ENCODE data around the gene ELK3. TPM values are rescaled to one million over a fixed set of nuclear protein-coding genes. Genes with fewer than 3 reads are reported as not detected.

Gene ELK3
- total and polyA plus RNA-seq, 2 of the 13 experiments (the other 11 are each of a cell fraction or from before 2014, with no cell fraction given) = 2.9 to 3.2 TPM

DNA sequence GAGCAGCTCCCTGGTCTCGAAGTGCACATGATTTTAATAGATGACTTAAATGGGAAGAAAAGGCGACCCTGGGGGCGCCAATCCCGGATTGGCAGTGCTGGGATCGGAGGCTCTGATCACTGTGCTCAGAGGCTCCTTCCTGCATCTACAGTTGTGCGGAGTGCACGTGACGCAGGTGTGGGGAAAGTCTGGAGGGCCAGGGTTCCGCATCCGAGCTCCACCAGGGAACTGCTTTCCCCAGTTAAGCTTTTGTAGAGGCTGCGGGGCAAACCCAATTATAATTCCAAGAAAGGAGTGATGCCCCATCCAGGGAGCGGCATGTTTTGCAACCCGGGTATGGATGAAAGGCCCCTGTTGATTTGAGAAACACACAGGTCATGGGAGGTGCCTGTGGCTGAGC, 36.5 kb downstream of the ELK3 start:
- ATAC-seq = no peak
- no peaks in the 10 kb centered on the region for H4K20me1 ChIP-seq (ENCODE audit: insufficient read depth, low read length)
- no peak overlapping the region for H2AFZ ChIP-seq (ENCODE audit: low read length)
- in situ Hi-C loops (cut with HindIII; ENCODE audit: extremely low pct_ligation_motif_present, low pct_unique_long_range_greater_than_20kb) (no loop called here), intact Hi-C loops (cut with micrococcal nuclease; ENCODE audit: unreplicated experiment) (no loop called here)
- H3K4me2 ChIP-seq (ENCODE audit: low read depth, low read length) = no peak overlapping the region
- no peaks in the 10 kb centered on the region for H3K79me2 ChIP-seq (ENCODE audit: insufficient read depth, low read length)
- ChIA-PET CTCF (ENCODE audit: low intra/inter-chr PET ratio, low total read pairs) (no interaction called here), POLR2A (no interaction called here)
- H3K4me1 ChIP-seq (ENCODE audit: insufficient read depth, low read length) = peaks cover 14% of the 10 kb centered on the region
- H3K27me3 ChIP-seq (ENCODE audit: control insufficient read depth in 1 of 2, insufficient read depth in 2 of 2, low read length in 2 of 2) = no peaks in the 10 kb centered on the region
- FAIRE-seq = no peak
- 91% methylated on average over 13 of the region's 13 CpGs for WGBS (ENCODE audit: low lambda C conversion rate)
- no peak for TF ChIP-seq MEIS2 (CRISPR knock-in tag; IDR thresholded peaks at IDR 0.05)
- no peak for TF ChIP-seq TCF12 (IDR thresholded peaks at IDR 0.05)
- TF ChIP-seq TCF12 (CRISPR knock-in tag; IDR thresholded peaks at IDR 0.05) = no peak
- no peak for TF ChIP-seq AHR (CRISPR knock-in tag; IDR thresholded peaks at IDR 0.05)
- no peak overlapping the region for H3K9ac ChIP-seq (ENCODE audit: insufficient read depth, low read depth, low read length)
- no peak overlapping the region for H3K4me3 ChIP-seq (replicated peaks in 1 of 3; ENCODE audit: insufficient read depth in 1 of 3, low read depth in 2 of 3, low read length in 3 of 3)
- BruUV-seq (replicated peaks) = no TSS peak
- H3K9me3 ChIP-seq (ENCODE audit: low read length) = no peaks in the 10 kb centered on the region
- no peaks in the 10 kb centered on the region for H3K36me3 ChIP-seq (replicated peaks in 1 of 2; ENCODE audit: control insufficient read depth in 1 of 2, insufficient read depth in 2 of 2, low read length in 2 of 2)
- H3K27ac ChIP-seq (ENCODE audit: extremely low read length, insufficient read depth, low read length) = no peak overlapping the region
- no peak for DNase-seq (ENCODE audit: low spot score)

DNA sequence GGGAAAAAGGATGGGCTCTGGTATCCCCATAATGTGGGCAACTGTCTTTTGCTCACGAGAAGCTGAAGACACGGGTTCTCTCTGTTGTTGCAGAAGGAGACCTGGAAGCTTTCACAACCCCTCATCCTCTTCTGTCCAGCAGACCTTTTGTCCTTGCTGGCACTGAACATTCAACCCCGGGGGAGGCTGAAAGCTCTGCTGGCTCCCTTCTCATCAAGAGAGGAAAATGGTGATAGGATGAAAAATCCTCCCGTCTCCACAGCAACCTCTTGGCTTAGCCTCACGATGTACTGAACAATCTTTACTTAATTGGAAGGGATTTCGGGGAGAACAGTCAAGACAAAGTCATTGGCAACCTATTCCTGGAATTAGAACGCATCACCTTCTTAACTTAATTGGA, 39.0 kb downstream of the ELK3 start:
- Histone ChIP-seq H3K4me1 (ENCODE audit: insufficient read depth, low read length) (peaks cover 7% of the 10 kb centered on the region), H3K27me3 (ENCODE audit: control insufficient read depth in 1 of 2, insufficient read depth in 2 of 2, low read length in 2 of 2) (no peaks in the 10 kb centered on the region), H3K27ac (ENCODE audit: extremely low read length, insufficient read depth, low read length) (no peak overlapping the region), H3K79me2 (ENCODE audit: insufficient read depth, low read length) (no peaks in the 10 kb centered on the region), H3K9ac (ENCODE audit: insufficient read depth, low read depth, low read length) (no peak overlapping the region), H3K4me2 (ENCODE audit: low read depth, low read length) (no peak overlapping the region), H2AFZ (ENCODE audit: low read length) (no peak overlapping the region), H3K36me3 (replicated peaks in 1 of 2; ENCODE audit: control insufficient read depth in 1 of 2, insufficient read depth in 2 of 2, low read length in 2 of 2) (no peaks in the 10 kb centered on the region), H4K20me1 (ENCODE audit: insufficient read depth, low read length) (no peaks in the 10 kb centered on the region), H3K4me3 (replicated peaks in 1 of 3; ENCODE audit: insufficient read depth in 1 of 3, low read depth in 2 of 3, low read length in 3 of 3) (no peak overlapping the region), H3K9me3 (ENCODE audit: low read length) (no peaks in the 10 kb centered on the region)
- ATAC-seq (no peak), FAIRE-seq (no peak), DNase-seq (ENCODE audit: low spot score) (no peak)
- intact Hi-C loops (cut with micrococcal nuclease; ENCODE audit: unreplicated experiment) = no loop called here
- in situ Hi-C loops (cut with HindIII; ENCODE audit: extremely low pct_ligation_motif_present, low pct_unique_long_range_greater_than_20kb) = no loop called here
- WGBS (ENCODE audit: low lambda C conversion rate) = 87% methylated on average over 7 of the region's 7 CpGs
- ChIA-PET CTCF (ENCODE audit: low intra/inter-chr PET ratio, low total read pairs) (no interaction called here), POLR2A (no interaction called here)
- no TSS peak for BruUV-seq (replicated peaks)
- TF ChIP-seq TP53 (CRISPR knock-in tag; conservative IDR thresholded peaks at IDR 0.05) (no peak), ONECUT2 (CRISPR knock-in tag; IDR thresholded peaks at IDR 0.05) (no peak), BORCS8-MEF2B (CRISPR knock-in tag; IDR thresholded peaks at IDR 0.05) (no peak), ZNF143 (CRISPR knock-in tag; IDR thresholded peaks at IDR 0.05) (no peak), ZFP36 (IDR thresholded peaks at IDR 0.05; ENCODE audit: borderline replicate concordance, low read depth, low read length, partially characterized antibody) (no peak), NFE2 (CRISPR knock-in tag; IDR thresholded peaks at IDR 0.05) (no peak), YY1 (IDR thresholded peaks at IDR 0.05; ENCODE audit: insufficient read depth, insufficient replicate concordance, low read depth, low read length) (no peak), CEBPB (IDR thresholded peaks at IDR 0.05; ENCODE audit: borderline replicate concordance, low read depth, low read length) (no peak)
- TF ChIP-seq, protein P1, sequence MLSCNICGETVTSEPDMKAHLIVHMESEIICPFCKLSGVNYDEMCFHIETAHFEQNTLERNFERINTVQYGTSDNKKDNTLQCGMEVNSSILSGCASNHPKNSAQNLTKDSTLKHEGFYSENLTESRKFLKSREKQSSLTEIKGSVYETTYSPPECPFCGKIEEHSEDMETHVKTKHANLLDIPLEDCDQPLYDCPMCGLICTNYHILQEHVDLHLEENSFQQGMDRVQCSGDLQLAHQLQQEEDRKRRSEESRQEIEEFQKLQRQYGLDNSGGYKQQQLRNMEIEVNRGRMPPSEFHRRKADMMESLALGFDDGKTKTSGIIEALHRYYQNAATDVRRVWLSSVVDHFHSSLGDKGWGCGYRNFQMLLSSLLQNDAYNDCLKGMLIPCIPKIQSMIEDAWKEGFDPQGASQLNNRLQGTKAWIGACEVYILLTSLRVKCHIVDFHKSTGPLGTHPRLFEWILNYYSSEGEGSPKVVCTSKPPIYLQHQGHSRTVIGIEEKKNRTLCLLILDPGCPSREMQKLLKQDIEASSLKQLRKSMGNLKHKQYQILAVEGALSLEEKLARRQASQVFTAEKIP (CRISPR knock-in tag; IDR thresholded peaks at IDR 0.05; ENCODE audit: borderline replicate concordance) = no peak
- TF ChIP-seq, protein P2, sequence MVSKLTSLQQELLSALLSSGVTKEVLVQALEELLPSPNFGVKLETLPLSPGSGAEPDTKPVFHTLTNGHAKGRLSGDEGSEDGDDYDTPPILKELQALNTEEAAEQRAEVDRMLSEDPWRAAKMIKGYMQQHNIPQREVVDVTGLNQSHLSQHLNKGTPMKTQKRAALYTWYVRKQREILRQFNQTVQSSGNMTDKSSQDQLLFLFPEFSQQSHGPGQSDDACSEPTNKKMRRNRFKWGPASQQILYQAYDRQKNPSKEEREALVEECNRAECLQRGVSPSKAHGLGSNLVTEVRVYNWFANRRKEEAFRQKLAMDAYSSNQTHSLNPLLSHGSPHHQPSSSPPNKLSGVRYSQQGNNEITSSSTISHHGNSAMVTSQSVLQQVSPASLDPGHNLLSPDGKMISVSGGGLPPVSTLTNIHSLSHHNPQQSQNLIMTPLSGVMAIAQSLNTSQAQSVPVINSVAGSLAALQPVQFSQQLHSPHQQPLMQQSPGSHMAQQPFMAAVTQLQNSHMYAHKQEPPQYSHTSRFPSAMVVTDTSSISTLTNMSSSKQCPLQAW (CRISPR knock-in tag; IDR thresholded peaks at IDR 0.05) = no peak
- TF ChIP-seq, protein P3, sequence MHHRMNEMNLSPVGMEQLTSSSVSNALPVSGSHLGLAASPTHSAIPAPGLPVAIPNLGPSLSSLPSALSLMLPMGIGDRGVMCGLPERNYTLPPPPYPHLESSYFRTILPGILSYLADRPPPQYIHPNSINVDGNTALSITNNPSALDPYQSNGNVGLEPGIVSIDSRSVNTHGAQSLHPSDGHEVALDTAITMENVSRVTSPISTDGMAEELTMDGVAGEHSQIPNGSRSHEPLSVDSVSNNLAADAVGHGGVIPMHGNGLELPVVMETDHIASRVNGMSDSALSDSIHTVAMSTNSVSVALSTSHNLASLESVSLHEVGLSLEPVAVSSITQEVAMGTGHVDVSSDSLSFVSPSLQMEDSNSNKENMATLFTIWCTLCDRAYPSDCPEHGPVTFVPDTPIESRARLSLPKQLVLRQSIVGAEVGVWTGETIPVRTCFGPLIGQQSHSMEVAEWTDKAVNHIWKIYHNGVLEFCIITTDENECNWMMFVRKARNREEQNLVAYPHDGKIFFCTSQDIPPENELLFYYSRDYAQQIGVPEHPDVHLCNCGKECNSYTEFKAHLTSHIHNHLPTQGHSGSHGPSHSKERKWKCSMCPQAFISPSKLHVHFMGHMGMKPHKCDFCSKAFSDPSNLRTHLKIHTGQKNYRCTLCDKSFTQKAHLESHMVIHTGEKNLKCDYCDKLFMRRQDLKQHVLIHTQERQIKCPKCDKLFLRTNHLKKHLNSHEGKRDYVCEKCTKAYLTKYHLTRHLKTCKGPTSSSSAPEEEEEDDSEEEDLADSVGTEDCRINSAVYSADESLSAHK (CRISPR knock-in tag; IDR thresholded peaks at IDR 0.05; ENCODE audit: borderline replicate concordance) = no peak

All from HepG2 (cell line).